GM19240 (cell line): Measurements from ENCODE around the gene IGFBPL1.

Source experiments
- DNase-seq: peaks from one replicate; pipeline ENCODE4 v3.0.0; 2011; ENCODE audit warnings: low spot score; ENCODE audit not compliant: insufficient read length

The IGFBPL1 gene

GRCh38 chr9:38357350-38358114, 66.7 kb downstream of the IGFBPL1 start:
- DNase-seq = no peak

GRCh38 chr9:38356851-38357250, 67.4 kb downstream of the IGFBPL1 start:
- DNase-seq = no peak
